ENCODE results near the gene TMEM63B.

TMEM63B gene

DNA sequence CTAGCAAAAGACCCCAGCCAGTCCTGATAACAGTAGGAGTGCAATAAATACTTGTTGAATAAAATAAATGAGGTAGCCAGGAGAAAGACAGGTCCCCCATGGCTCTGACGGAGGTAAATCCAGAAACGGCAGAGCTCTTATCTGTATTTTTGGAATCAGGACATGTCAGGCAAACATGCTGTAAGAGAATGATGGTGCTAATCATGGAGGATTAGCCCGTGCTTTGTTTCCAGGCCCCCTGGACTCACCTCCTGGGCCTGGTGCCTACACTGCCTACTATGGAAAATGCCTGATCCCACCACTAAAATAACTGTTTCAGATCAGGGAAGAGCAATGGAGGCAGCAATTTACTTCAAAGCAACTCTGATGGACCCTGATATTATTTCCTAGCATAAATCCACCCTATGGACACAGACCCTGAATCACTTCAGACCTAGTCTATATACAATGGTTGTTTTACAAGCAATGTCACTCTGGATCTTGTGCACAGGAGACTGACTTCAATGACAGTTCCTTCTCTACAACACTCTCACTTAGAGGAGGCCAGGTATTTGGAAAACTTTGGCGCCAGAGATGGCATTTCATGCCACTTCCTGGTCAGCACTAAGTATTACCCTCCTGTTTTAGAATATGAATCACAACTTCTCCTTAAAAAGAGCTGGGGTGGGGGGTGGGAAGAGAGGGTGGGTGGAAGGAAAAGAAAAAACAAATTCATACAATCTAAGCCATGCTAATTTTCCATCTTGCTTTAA lies 6.5 kb upstream of the TMEM63B start:
- TF ChIP-seq, protein P1, sequence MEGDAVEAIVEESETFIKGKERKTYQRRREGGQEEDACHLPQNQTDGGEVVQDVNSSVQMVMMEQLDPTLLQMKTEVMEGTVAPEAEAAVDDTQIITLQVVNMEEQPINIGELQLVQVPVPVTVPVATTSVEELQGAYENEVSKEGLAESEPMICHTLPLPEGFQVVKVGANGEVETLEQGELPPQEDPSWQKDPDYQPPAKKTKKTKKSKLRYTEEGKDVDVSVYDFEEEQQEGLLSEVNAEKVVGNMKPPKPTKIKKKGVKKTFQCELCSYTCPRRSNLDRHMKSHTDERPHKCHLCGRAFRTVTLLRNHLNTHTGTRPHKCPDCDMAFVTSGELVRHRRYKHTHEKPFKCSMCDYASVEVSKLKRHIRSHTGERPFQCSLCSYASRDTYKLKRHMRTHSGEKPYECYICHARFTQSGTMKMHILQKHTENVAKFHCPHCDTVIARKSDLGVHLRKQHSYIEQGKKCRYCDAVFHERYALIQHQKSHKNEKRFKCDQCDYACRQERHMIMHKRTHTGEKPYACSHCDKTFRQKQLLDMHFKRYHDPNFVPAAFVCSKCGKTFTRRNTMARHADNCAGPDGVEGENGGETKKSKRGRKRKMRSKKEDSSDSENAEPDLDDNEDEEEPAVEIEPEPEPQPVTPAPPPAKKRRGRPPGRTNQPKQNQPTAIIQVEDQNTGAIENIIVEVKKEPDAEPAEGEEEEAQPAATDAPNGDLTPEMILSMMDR (IDR thresholded peaks at IDR 0.05; ENCODE audit: borderline replicate concordance, insufficient read depth, low read depth, low read length) = no peak

DNA sequence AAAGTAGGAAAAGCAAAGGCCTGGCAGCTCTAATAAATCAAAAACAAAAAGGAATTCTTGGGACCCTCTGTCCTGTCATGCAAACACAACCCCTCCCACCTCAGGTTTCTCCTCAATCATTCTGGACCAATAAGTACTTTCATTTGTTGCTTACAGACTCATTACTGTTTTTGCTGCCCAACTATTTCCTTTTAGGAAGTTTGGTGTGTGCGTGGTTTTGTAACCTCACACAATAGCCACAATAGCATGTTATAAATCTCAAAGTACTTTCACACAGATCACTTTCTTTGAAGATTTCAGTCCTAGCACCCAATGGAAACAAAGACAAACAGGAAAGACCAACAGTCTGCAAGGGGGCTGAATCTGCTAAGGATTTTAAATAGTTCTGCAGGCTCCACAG lies 4.6 kb upstream of the TMEM63B start:
- TF ChIP-seq, protein P1 (IDR thresholded peaks at IDR 0.05; ENCODE audit: borderline replicate concordance, insufficient read depth, low read depth, low read length) = no peak
- no peak overlapping the region for H3K4me3 ChIP-seq (ENCODE audit: low read depth, low read length)

More for the DNA sequence above, 6.5 kb upstream of the TMEM63B start:
- no peak overlapping the region for H3K4me3 ChIP-seq (ENCODE audit: low read depth, low read length)

DNA sequence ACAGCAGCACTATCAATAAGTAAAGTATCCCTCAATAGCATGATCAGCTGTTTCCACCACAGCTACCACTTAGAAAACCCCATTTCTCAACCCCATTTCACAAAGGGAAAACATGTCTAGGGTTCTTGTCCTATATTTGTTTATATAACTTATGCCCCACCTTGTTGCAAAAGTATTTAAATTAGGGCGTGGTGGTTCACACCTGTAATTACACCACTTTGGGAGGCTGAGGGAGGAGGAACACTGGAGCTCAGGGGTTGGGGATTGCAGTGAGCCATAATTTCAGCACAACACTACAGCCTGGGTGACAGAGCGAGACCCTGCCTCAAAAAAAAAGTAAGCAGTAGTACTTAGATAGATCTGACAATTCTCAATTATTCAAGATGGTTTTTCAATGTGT lies 3.8 kb upstream of the TMEM63B start:
- TF ChIP-seq, protein P1 (IDR thresholded peaks at IDR 0.05; ENCODE audit: borderline replicate concordance, insufficient read depth, low read depth, low read length) = no peak
- no peak overlapping the region for H3K4me3 ChIP-seq (ENCODE audit: low read depth, low read length)

DNA sequence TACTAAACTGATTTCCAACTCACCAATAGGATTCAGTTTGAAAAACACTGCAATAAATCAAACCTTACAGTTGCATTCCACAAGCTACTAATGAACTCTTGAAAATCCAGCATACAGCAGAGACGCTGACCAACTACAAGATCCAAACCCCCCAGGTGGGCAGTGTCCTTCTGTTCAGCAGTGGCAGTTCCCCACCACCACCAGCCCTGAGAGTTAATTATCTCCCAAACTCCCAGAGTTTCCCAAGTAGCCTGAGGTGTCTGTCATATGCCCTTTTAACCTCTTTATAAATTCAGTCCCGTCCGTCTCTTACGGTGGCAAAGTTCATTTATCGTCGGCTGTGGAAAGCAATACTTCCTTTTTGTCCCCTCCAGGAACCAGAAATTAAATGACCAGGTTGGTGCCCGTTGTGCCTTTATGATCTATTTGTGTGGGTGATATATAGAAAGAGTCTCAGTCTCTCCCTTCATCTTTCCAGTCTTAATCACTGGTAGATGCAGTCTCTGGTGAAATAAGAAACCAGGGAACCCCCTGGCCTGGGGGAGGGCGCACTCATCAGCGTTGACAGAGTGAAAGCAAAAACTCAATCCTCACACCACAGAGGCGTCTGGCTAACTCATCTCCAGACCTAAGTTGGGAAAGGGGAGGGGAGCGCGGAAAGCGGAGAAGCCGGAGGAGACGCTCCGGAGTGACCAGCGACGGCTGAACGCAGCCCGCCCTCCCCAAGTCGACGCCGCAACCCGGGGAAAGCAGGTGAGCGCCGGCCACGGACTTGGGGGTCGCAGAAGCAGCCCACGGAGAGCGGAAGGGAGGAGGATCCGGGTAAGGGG lies 819 bp upstream of the TMEM63B start:
- TF ChIP-seq, protein P1 (IDR thresholded peaks at IDR 0.05; ENCODE audit: borderline replicate concordance, insufficient read depth, low read depth, low read length) = no peak
- H3K4me3 ChIP-seq (ENCODE audit: low read depth, low read length) = peak overlapping the region; percentile 61

DNA sequence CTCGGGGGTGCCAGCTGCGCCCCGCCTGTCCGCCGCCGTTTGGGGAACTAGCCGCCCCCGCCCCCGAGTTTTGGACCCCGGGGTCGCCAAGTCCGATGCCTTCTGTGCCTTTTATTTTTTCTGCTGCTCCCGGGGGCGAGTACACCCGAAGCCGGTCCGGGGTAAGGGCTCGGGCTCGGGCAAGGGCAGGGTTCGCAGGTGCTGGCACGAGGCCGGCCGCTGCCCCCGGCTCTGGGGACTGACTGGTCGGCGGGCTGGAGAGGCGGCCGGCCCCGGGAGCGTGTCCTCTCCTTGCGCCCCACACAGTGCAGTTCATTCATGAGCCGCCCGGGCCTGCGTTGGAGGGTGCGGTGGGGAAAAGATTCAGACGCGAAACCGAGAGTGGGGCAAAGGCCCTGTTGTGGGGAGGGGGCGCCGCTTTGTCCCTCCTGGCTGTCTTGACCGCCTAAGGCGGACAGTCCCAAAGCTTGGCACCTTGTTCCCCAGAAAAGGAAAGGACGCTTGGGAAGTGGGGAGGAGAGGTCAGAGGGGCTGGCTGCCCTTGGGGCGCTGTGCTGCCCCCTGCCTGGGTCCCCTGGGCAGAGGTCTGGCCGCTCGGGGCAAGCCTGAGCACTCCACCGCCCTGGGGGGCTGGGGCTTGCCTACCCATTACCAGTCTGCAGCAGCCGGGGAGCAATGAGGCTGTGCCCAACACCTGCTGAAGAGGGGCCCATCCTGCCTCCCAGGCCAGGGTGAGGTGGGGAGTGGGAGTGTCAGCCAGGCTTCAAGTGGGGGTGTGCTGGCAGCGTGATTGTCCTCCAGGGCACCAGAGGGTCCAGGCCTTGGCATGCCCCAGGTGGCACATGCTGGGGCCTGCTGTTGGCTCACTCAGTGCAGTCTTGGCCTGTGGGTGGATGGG lies 915 bp downstream of the TMEM63B start:
- TF ChIP-seq, protein P1 (IDR thresholded peaks at IDR 0.05; ENCODE audit: borderline replicate concordance, insufficient read depth, low read depth, low read length) = 0 out of 2 replicates have a peak, but pooled peaks have one; percentile 5
- H3K4me3 ChIP-seq (ENCODE audit: low read depth, low read length) = peak overlapping the region; percentile 70

DNA sequence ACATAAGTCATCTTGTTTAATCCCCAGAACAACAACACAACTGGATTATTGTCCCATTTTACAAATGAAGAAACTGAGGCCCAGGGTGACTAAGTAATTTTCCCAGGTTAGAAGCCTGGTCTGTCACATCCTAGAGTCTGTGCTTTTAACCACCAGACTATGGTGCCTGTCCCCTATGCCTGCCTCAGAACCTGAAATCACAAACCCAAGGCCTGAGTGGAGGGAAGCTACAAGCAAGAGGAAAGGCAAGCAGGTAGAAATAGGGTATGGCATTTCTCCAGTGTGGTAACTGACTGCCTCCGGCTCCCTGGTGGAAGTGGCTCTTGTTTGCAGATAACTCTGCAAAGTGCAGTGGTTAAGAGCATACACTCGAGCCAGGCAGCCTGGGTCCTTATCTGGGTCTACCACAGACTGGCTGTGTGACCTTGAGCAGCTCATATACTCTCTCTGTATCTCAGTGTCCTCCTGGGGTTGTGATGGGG lies 2.5 kb downstream of the TMEM63B start:
- TF ChIP-seq, protein P1 (IDR thresholded peaks at IDR 0.05; ENCODE audit: borderline replicate concordance, insufficient read depth, low read depth, low read length) = no peak

More for the DNA sequence above, 2.5 kb downstream of the TMEM63B start:
- H3K4me3 ChIP-seq (ENCODE audit: low read depth, low read length) = no peak overlapping the region
